Adrenal gland (tissue), 12 donors: ENCODE data around the gene MESP2. TPM values are rescaled to one million over a fixed set of nuclear protein-coding genes. Genes with fewer than 3 reads are reported as not detected.
A peak's percentile ranks its signal among the peaks of the same experiment; 100 is the strongest.

Experiments
- DNase-seq, 7 donors: peaks; one replicate each; pipeline ENCODE4 v3.0.0-alpha.2; 2019 to 2020
- H3K27ac ChIP-seq, 5 donors: fragments of 200-600 bp; sonication (generic) in 4 of 5; 1 replicate in 3 of 5; 2 replicates in 2 of 5; pipeline versions ENCODE4 v1.5.1 to v1.8.0; 2016 to 2020; ENCODE audit warnings: mild to moderate bottlenecking in 1 of 5
- H3K27me3 ChIP-seq: fragments of 200-600 bp; 2 replicates; pipeline ENCODE4 v1.8.0; 2021
- H3K36me3 ChIP-seq, 2 donors: fragments of 200-600 bp; replicated peaks in 1 of 2; 1 replicate in 1 of 2; 2 replicates in 1 of 2; pipeline versions ENCODE4 v1.5.1 to v1.8.0; 2018 to 2022
- H3K4me1 ChIP-seq, 2 donors: fragments of 200-600 bp; replicated peaks in 1 of 2; 1 replicate in 1 of 2; 2 replicates in 1 of 2; pipeline versions ENCODE4 v1.5.1 to v1.8.0; 2018 to 2021
- H3K4me3 ChIP-seq, 4 donors: fragments of 200-600 bp; sonication (generic) in 3 of 4; one replicate each; pipeline ENCODE4 v1.5.1; 2016 to 2018
- H3K9me3 ChIP-seq, 3 donors: fragments of 200-600 bp; sonication (generic) in 1 of 3; replicated peaks in 1 of 3; 1 replicate in 2 of 3; 2 replicates in 1 of 3; pipeline versions ENCODE4 v1.5.1 to v1.8.0; 2016 to 2021
- CTCF ChIP-seq, 6 experiments: fragments of 450-650 bp in 4 of 6; fragments of 200-600 bp in 2 of 6; sonication (generic) in 1 of 6; IDR thresholded peaks; 1 replicate in 5 of 6; 2 replicates in 1 of 6; pipeline versions ENCODE4 v1.5.1 to v1.8.0; 2016 to 2021; ENCODE audit warnings: antibody characterized with exemption in 6 of 6, mild to moderate bottlenecking in 2 of 6, moderate library complexity in 1 of 6
- POLR2A ChIP-seq, 2 donors: fragments of 450-650 bp; IDR thresholded peaks; one replicate each; pipeline ENCODE4 v1.6.1; 2017; ENCODE audit warnings: antibody characterized with exemption in 2 of 2, mild to moderate bottlenecking in 2 of 2, moderate library complexity in 1 of 2
- WGBS, 4 donors: extraction: QIAGEN DNeasy Blood & Tissue Kit in 2 of 4; methylation state at CpG; one replicate each; pipeline versions ENCODE4 v1.1.5 to v1.1.7; 2013 to 2017; 5-methylcytosine and 5-hydroxymethylcytosine counted together
- intact Hi-C, 2 donors: fragments of 100-400 bp; cut with DNase I; formaldehyde crosslinking; loops; one replicate each; pipeline versions ENCODE4 v1.14.1 to v1.15.0; 2022 to 2023
- polyA plus RNA-seq, 3 donors: library from polyadenylated mRNA; stranded (reverse); fragments of 200-250 nt in 2 of 3; fragments of 350-450 nt in 1 of 3; fragmentation: Illumina TruSeq in 1 of 3; extraction: RNeasy Lipid Tissue Mini Kit (QIAGEN cat#74804) in 1 of 3; gene quantifications; one replicate each; pipeline ENCODE4 v1.2.3, GENCODE V29; 2013 to 2014
- total RNA-seq, 9 donors: library from RNA; depleted of rRNA in 4 of 9; stranded (reverse); fragments of >200 nt in 4 of 9; fragments of 120-200 nt in 1 of 9; fragmentation: NEBNext Ultra II Directional in 1 of 9; extraction: Animal tissue kit (Norgen Biotek cat#: 25700) in 1 of 9; gene quantifications; one replicate each; pipeline versions ENCODE4 v1.1.0 to v1.2.4, GENCODE V29; 2013 to 2023
- donor health status: healthy with polysubstance abuse.
- donor health status: Bipolar disorder and iron deficiency.
- donor health status: DM: yes; HTN: yes; CAD: no.
- donor health status: DM: no; HTN: no; CAD: no.
- donor health status: DM: no; HTN: no; CAD: no.
- donor health status: DM: yes; HTN: yes; CAD: no.

The MESP2 gene
- total and polyA plus RNA-seq, 12 donors = 0.34 to 1.7 (median 0.55) TPM; not detected in 3

GRCh38 chr15:89747708-89748682 is 28.1 kb upstream of the MESP2 start:
- 74 to 80% (median 77%) methylated on average over 25 to 28 of the region's 28 CpGs for WGBS, 4 donors
- TF ChIP-seq POLR2A (IDR thresholded peaks at IDR 0.05) (no peak), CTCF (IDR thresholded peaks at IDR 0.05) (no peak)
- no peaks in the 10 kb centered on the region for H3K36me3 ChIP-seq
- no peaks in the 10 kb centered on the region for H3K27me3 ChIP-seq
- peaks cover 5 to 12% of the 10 kb centered on the region in 2 donors for H3K4me1 ChIP-seq
- DNase-seq = no peak
- no peak overlapping the region for H3K27ac ChIP-seq
- H3K9me3 ChIP-seq = no peaks in the 10 kb centered on the region
- intact Hi-C loops = loop anchor here (10.0 kb wide), 2 partner anchors 103 to 337 kb away; no protein-coding TSS in a partner anchor
- H3K4me3 ChIP-seq = no peak overlapping the region

- no peak for DNase-seq
- intact Hi-C loops = loop anchor here (10.0 kb wide), 2 partner anchors 104 to 336 kb away; no protein-coding TSS in a partner anchor
Observed at GRCh38 chr15:89749054-89749453, 27.1 kb upstream of the MESP2 start.

GRCh38 chr15:89749526-89749925 is 26.6 kb upstream of the MESP2 start:
- WGBS, 4 donors = 68 to 81% (median 75%) methylated on average over 4 of the region's 4 CpGs
- Histone ChIP-seq H3K27ac (no peak overlapping the region), H3K36me3 (no peaks in the 10 kb centered on the region), H3K9me3 (no peaks in the 10 kb centered on the region), H3K4me1 (peaks cover 5 to 12% of the 10 kb centered on the region in 2 donors), H3K27me3 (no peaks in the 10 kb centered on the region), H3K4me3 (peak overlapping the region in 1 of 4 donors; percentile 59)
- intact Hi-C loops = loop anchor here (10.0 kb wide), 2 partner anchors 105 to 335 kb away; no protein-coding TSS in a partner anchor
- DNase-seq = no peak
- no peak for TF ChIP-seq POLR2A (IDR thresholded peaks at IDR 0.05)
- TF ChIP-seq CTCF (IDR thresholded peaks at IDR 0.05) = no peak

More at GRCh38 chr15:89749054-89749453, 27.1 kb upstream of the MESP2 start:
- peaks cover 5 to 12% of the 10 kb centered on the region in 2 donors for H3K4me1 ChIP-seq
- H3K27ac ChIP-seq = no peak overlapping the region
- H3K36me3 ChIP-seq = no peaks in the 10 kb centered on the region
- no peaks in the 10 kb centered on the region for H3K9me3 ChIP-seq
- 88 to 97% (median 93%) methylated on average over 7 of the region's 7 CpGs for WGBS, 4 donors
- TF ChIP-seq POLR2A (IDR thresholded peaks at IDR 0.05) = no peak
- TF ChIP-seq CTCF (IDR thresholded peaks at IDR 0.05) = no peak
- H3K27me3 ChIP-seq = no peaks in the 10 kb centered on the region
- H3K4me3 ChIP-seq = no peak overlapping the region

- TF ChIP-seq POLR2A (IDR thresholded peaks at IDR 0.05) = no peak
- no peak for TF ChIP-seq CTCF (IDR thresholded peaks at IDR 0.05)
- H3K27ac ChIP-seq = peak overlapping the region in 1 of 5 donors; percentile 47
- 3 to 9% (median 4%) methylated on average over 10 to 41 of the region's 41 CpGs for WGBS, 4 donors
Observed at GRCh38 chr15:89749951-89750559, 26.1 kb upstream of the MESP2 start.

More at GRCh38 chr15:89749951-89750559, 26.1 kb upstream of the MESP2 start:
- H3K9me3 ChIP-seq = no peaks in the 10 kb centered on the region
- H3K4me3 ChIP-seq = peak overlapping the region; percentile 8 to 68 (median 47)
- peaks cover 5 to 12% of the 10 kb centered on the region in 2 donors for H3K4me1 ChIP-seq
- peak in 4 of 7 donors; percentile 21 to 60 (median 36) for DNase-seq
- H3K36me3 ChIP-seq = no peaks in the 10 kb centered on the region
- H3K27me3 ChIP-seq = no peaks in the 10 kb centered on the region
- intact Hi-C loops = loop anchor here (10.0 kb wide), 2 partner anchors 105 to 335 kb away; no protein-coding TSS in a partner anchor
